Activated effector memory CD4-positive, alpha-beta T cell treated with anti-CD3 and anti-CD28 coated beads, Interleukin-2, amount 50 U/mL, for 16 hours (primary cell): ENCODE measurements around the gene TANGO2.

Experiments
- DNase-seq: peaks from one replicate; pipeline ENCODE4 v3.0.0-alpha.2; 2020

TANGO2 gene

GRCh38 chr22:20028855-20029549, 8.1 kb downstream of the TANGO2 start:
- no peak for DNase-seq

GRCh38 chr22:20029550-20030225, 8.8 kb downstream of the TANGO2 start:
- DNase-seq, result no peak

GRCh38 chr22:20031732-20032406, 11.0 kb downstream of the TANGO2 start:
- DNase-seq, result peak; percentile 82

GRCh38 chr22:20032407-20032991, 11.6 kb downstream of the TANGO2 start:
- no peak for DNase-seq

- no peak for DNase-seq
Measured at GRCh38 chr22:20033045-20033706, 12.3 kb downstream of the TANGO2 start.

GRCh38 chr22:20034143-20034542, 13.2 kb downstream of the TANGO2 start:
- DNase-seq, result no peak

GRCh38 chr22:20035375-20036083, 14.6 kb downstream of the TANGO2 start:
- DNase-seq, result no peak

- no peak for DNase-seq
Measured at GRCh38 chr22:20036084-20036482, 15.2 kb downstream of the TANGO2 start.

GRCh38 chr22:20036535-20037392, 15.9 kb downstream of the TANGO2 start:
- no peak for DNase-seq

GRCh38 chr22:20037419-20037818, 16.5 kb downstream of the TANGO2 start:
- no peak for DNase-seq

- no peak for DNase-seq
Measured at GRCh38 chr22:20038574-20038973, 17.7 kb downstream of the TANGO2 start.

- no peak for DNase-seq
Measured at GRCh38 chr22:20039683-20040325, 18.9 kb downstream of the TANGO2 start.

- DNase-seq, result no peak
Measured at GRCh38 chr22:20040327-20041200, 19.7 kb downstream of the TANGO2 start.

- DNase-seq, result no peak
Measured at GRCh38 chr22:20043057-20043996, 22.4 kb downstream of the TANGO2 start.

- DNase-seq, result no peak
Measured at GRCh38 chr22:20043997-20044342, 23.1 kb downstream of the TANGO2 start.

- no peak for DNase-seq
Measured at GRCh38 chr22:20044495-20045151, 23.7 kb downstream of the TANGO2 start.

GRCh38 chr22:20046730-20047129, 25.8 kb downstream of the TANGO2 start:
- no peak for DNase-seq

GRCh38 chr22:20051927-20052308, 31.0 kb downstream of the TANGO2 start:
- no peak for DNase-seq
